CD14-positive monocyte (primary cell): ENCODE results near the gene AMPH. TPM values are rescaled to one million over a fixed set of nuclear protein-coding genes. Genes with fewer than 3 reads are reported as not detected.

Source experiments
- DNase-seq, 3 donors: peaks; one replicate each; pipeline ENCODE4 v3.0.0-alpha.2; 2011 to 2022
- H2AFZ ChIP-seq: 2 replicates; pipeline ENCODE4 v1.6.0; 2012; ENCODE audit warnings: mild to moderate bottlenecking, low read depth, low read length, inconsistent platforms; ENCODE audit not compliant: insufficient read depth, poor library complexity, severe bottlenecking
- H3K27ac ChIP-seq, 2 donors: 1 replicate in 1 of 2; 2 replicates in 1 of 2; pipeline ENCODE4 v1.5.1; 2012 to 2013; ENCODE audit warnings: low read length in 2 of 2, control low read depth in 1 of 2, inconsistent platforms in 1 of 2, low read depth in 1 of 2, mild to moderate bottlenecking in 1 of 2
- H3K27me3 ChIP-seq, 2 donors: one replicate each; pipeline versions ENCODE4 v1.6.0 to v1.6.1; 2011 to 2013; ENCODE audit warnings: low read length in 2 of 2; ENCODE audit not compliant: control insufficient read depth in 2 of 2, insufficient read depth in 2 of 2
- H3K36me3 ChIP-seq, 2 donors: replicated peaks in 1 of 2; 1 replicate in 1 of 2; 2 replicates in 1 of 2; pipeline versions ENCODE4 v1.5.1 to v1.6.1; 2012 to 2013; ENCODE audit warnings: low read length in 2 of 2, control low read depth in 1 of 2, inconsistent platforms in 1 of 2, mild to moderate bottlenecking in 1 of 2; ENCODE audit not compliant: insufficient read depth in 2 of 2, control insufficient read depth in 1 of 2
- H3K4me1 ChIP-seq, 2 donors: 1 replicate in 1 of 2; 2 replicates in 1 of 2; pipeline versions ENCODE4 v1.5.1 to v1.6.1; 2012 to 2013; ENCODE audit warnings: low read length in 2 of 2, control low read depth in 1 of 2, inconsistent platforms in 1 of 2, mild to moderate bottlenecking in 1 of 2, moderate library complexity in 1 of 2; ENCODE audit not compliant: insufficient read depth in 2 of 2, control insufficient read depth in 1 of 2
- H3K4me2 ChIP-seq: replicated peaks from 2 replicates; pipeline ENCODE3; 2012; ENCODE audit warnings: low read length, moderate library complexity, mild to moderate bottlenecking; ENCODE audit not compliant: poor library complexity, severe bottlenecking; ENCODE audit errors: extremely low read depth
- H3K4me3 ChIP-seq, 3 experiments: fragments of 200-600 bp in 1 of 3; sonication (generic) in 1 of 3; replicated peaks in 1 of 3; 1 replicate in 2 of 3; 2 replicates in 1 of 3; pipeline ENCODE4 v1.5.1; 2011 to 2013; ENCODE audit warnings: low read length in 3 of 3, mild to moderate bottlenecking in 3 of 3, control low read depth in 2 of 3, low read depth in 2 of 3, inconsistent platforms in 1 of 3, moderate library complexity in 1 of 3
- H3K79me2 ChIP-seq: 2 replicates; pipeline ENCODE4 v1.6.0; 2012; ENCODE audit warnings: mild to moderate bottlenecking, control low read depth, inconsistent platforms, low read length, moderate library complexity; ENCODE audit not compliant: insufficient read depth
- H3K9ac ChIP-seq: 2 replicates; pipeline ENCODE4 v1.6.0; 2017; ENCODE audit warnings: low read length, mild to moderate bottlenecking; ENCODE audit not compliant: insufficient read depth, poor library complexity, severe bottlenecking
- H3K9me3 ChIP-seq, 2 donors: replicated peaks in 1 of 2; 1 replicate in 1 of 2; 2 replicates in 1 of 2; pipeline versions ENCODE4 v1.5.1 to v1.6.1; 2012 to 2013; ENCODE audit warnings: low read length in 2 of 2, control low read depth in 1 of 2; ENCODE audit not compliant: control insufficient read depth in 1 of 2, insufficient read depth in 1 of 2
- H4K20me1 ChIP-seq: 2 replicates; pipeline ENCODE4 v1.6.0; 2012; ENCODE audit warnings: mild to moderate bottlenecking, low read length, control low read depth, moderate library complexity; ENCODE audit not compliant: insufficient read depth
- H3K27ac Mint-ChIP-seq, 7 donors: one replicate each; pipeline ENCODE4 v1.8.0; 2020; ENCODE audit warnings: mild to moderate bottlenecking in 7 of 7, mixed read lengths in 7 of 7, moderate library complexity in 6 of 7, inconsistent platforms in 2 of 7
- H3K27me3 Mint-ChIP-seq, 3 donors: one replicate each; pipeline ENCODE4 v1.8.0; 2021 to 2022; ENCODE audit warnings: low read depth in 3 of 3, mild to moderate bottlenecking in 3 of 3, mixed read lengths in 3 of 3, moderate library complexity in 3 of 3, inconsistent platforms in 1 of 3
- H3K36me3 Mint-ChIP-seq, 2 donors: one replicate each; pipeline ENCODE4 v1.8.0; 2020; ENCODE audit warnings: mixed read lengths in 2 of 2, inconsistent platforms in 1 of 2, mild to moderate bottlenecking in 1 of 2
- H3K4me1 Mint-ChIP-seq: one replicate; pipeline ENCODE4 v1.8.0; 2020; ENCODE audit warnings: mild to moderate bottlenecking, mixed read lengths
- H3K4me3 Mint-ChIP-seq, 2 donors: one replicate each; pipeline ENCODE4 v1.8.0; 2020; ENCODE audit warnings: mild to moderate bottlenecking in 2 of 2, mixed read lengths in 2 of 2, moderate library complexity in 1 of 2
- H3K9me3 Mint-ChIP-seq, 7 donors: one replicate each; pipeline ENCODE4 v1.8.0; 2020 to 2022; ENCODE audit warnings: mixed read lengths in 7 of 7, mild to moderate bottlenecking in 6 of 7, moderate library complexity in 6 of 7, inconsistent platforms in 2 of 7
- WGBS: methylation state at CpG from one replicate; pipeline ENCODE4 v1.1.5; 2013; ENCODE audit warnings: missing lambda C conversion rate; ENCODE audit not compliant: insufficient coverage; 5-methylcytosine and 5-hydroxymethylcytosine counted together
- intact Hi-C, 2 donors: fragments of 100-400 bp; cut with micrococcal nuclease; formaldehyde crosslinking; loops; one replicate each; pipeline versions ENCODE4 v1.15.0 to v1.15.1; 2023
- polyA plus RNA-seq, 3 donors: library from polyadenylated mRNA; depleted of rRNA in 1 of 3; unstranded in 2 of 3; stranded (reverse) in 1 of 3; fragments of 300-500 nt in 2 of 3; fragments of >200 nt in 1 of 3; fragmentation: Illumina TruSeq in 2 of 3; gene quantifications; 1 replicate in 2 of 3; 2 replicates in 1 of 3; pipeline ENCODE4 v1.2.3, GENCODE V29; 2012 to 2021
- TF ChIP-seq, protein P1 (sequence below): fragments of 200-600 bp; IDR thresholded peaks from one replicate; pipeline ENCODE4 v1.8.0; 2022; ENCODE audit warnings: antibody characterized with exemption, mild to moderate bottlenecking

AMPH gene
- polyA plus RNA-seq, 3 donors = 0.61 to 0.96 (median 0.67) TPM

- no peak overlapping the region for H3K4me3 Mint-ChIP-seq
- Histone ChIP-seq H2AFZ (no peak overlapping the region), H4K20me1 (no peaks in the 10 kb centered on the region), H3K4me1 (no peaks in the 10 kb centered on the region), H3K36me3 (no peaks in the 10 kb centered on the region), H3K27me3 (peaks cover 0 to 4% of the 10 kb centered on the region in 2 donors), H3K9ac (no peak overlapping the region), H3K27ac (no peak overlapping the region), H3K4me3 (no peak overlapping the region), H3K9me3 (no peaks in the 10 kb centered on the region), H3K79me2 (no peaks in the 10 kb centered on the region), H3K4me2 (no peak overlapping the region)
- H3K4me1 Mint-ChIP-seq = no peaks in the 10 kb centered on the region
- TF ChIP-seq, protein P1, sequence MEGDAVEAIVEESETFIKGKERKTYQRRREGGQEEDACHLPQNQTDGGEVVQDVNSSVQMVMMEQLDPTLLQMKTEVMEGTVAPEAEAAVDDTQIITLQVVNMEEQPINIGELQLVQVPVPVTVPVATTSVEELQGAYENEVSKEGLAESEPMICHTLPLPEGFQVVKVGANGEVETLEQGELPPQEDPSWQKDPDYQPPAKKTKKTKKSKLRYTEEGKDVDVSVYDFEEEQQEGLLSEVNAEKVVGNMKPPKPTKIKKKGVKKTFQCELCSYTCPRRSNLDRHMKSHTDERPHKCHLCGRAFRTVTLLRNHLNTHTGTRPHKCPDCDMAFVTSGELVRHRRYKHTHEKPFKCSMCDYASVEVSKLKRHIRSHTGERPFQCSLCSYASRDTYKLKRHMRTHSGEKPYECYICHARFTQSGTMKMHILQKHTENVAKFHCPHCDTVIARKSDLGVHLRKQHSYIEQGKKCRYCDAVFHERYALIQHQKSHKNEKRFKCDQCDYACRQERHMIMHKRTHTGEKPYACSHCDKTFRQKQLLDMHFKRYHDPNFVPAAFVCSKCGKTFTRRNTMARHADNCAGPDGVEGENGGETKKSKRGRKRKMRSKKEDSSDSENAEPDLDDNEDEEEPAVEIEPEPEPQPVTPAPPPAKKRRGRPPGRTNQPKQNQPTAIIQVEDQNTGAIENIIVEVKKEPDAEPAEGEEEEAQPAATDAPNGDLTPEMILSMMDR = no peak
- H3K9me3 Mint-ChIP-seq = no peaks in the 10 kb centered on the region
- 67% methylated on average over 2 of the region's 2 CpGs for WGBS
- H3K27me3 Mint-ChIP-seq = peaks cover 5 to 14% (median 10%) of the 10 kb centered on the region in 3 donors
- DNase-seq = no peak
- intact Hi-C loops = no loop called here
- no peaks in the 10 kb centered on the region for H3K36me3 Mint-ChIP-seq
- no peak overlapping the region for H3K27ac Mint-ChIP-seq
Observed at GRCh38 chr7:38615665-38616064, 15.5 kb downstream of the AMPH start.

DNA sequence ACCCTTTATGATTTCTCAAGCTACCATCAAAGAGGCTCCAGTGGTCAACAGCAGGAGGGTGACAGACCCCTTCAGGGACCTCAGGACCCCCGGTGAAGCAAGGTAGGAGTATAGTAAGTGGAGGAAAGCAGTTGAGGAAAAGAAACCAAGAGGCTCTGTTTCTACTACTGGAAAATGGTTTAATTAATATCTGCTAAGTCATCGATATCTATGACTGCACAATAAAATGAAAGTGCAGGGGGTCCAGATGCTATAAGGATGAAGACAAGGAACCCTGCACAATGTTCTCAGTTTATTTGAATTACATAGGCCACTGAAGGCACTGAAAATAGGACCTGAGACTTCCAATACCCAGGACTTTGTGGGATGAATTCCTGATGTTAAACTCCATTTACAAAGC is 23.7 kb downstream of the AMPH start:
- WGBS = 100% methylated on average over 1 of the region's 2 CpGs
- no peaks in the 10 kb centered on the region for H3K27me3 ChIP-seq
- peaks cover 0 to 17% (median 8%) of the 10 kb centered on the region in 3 donors for H3K27me3 Mint-ChIP-seq

More for the DNA sequence above, 23.7 kb downstream of the AMPH start:
- H3K27ac ChIP-seq = no peak overlapping the region
- DNase-seq = no peak
- no peak overlapping the region for H2AFZ ChIP-seq
- no peaks in the 10 kb centered on the region for H3K4me1 ChIP-seq
- no peaks in the 10 kb centered on the region for H3K4me1 Mint-ChIP-seq
- H3K36me3 ChIP-seq = no peaks in the 10 kb centered on the region
- H3K9me3 Mint-ChIP-seq = peaks cover 0 to 4% (median 0%) of the 10 kb centered on the region in 7 donors
- H3K4me2 ChIP-seq = no peak overlapping the region
- H3K79me2 ChIP-seq = no peaks in the 10 kb centered on the region
- no peak overlapping the region for H3K4me3 Mint-ChIP-seq
- H3K9me3 ChIP-seq = no peaks in the 10 kb centered on the region
- H3K36me3 Mint-ChIP-seq = no peaks in the 10 kb centered on the region
- H4K20me1 ChIP-seq = no peaks in the 10 kb centered on the region
- intact Hi-C loops = no loop called here
- TF ChIP-seq, protein P1 = no peak
- H3K9ac ChIP-seq = no peak overlapping the region
- no peak overlapping the region for H3K27ac Mint-ChIP-seq
- H3K4me3 ChIP-seq = no peak overlapping the region
